ENCODE results near the gene XKR8.

The XKR8 gene, protein sequence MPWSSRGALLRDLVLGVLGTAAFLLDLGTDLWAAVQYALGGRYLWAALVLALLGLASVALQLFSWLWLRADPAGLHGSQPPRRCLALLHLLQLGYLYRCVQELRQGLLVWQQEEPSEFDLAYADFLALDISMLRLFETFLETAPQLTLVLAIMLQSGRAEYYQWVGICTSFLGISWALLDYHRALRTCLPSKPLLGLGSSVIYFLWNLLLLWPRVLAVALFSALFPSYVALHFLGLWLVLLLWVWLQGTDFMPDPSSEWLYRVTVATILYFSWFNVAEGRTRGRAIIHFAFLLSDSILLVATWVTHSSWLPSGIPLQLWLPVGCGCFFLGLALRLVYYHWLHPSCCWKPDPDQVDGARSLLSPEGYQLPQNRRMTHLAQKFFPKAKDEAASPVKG

DNA sequence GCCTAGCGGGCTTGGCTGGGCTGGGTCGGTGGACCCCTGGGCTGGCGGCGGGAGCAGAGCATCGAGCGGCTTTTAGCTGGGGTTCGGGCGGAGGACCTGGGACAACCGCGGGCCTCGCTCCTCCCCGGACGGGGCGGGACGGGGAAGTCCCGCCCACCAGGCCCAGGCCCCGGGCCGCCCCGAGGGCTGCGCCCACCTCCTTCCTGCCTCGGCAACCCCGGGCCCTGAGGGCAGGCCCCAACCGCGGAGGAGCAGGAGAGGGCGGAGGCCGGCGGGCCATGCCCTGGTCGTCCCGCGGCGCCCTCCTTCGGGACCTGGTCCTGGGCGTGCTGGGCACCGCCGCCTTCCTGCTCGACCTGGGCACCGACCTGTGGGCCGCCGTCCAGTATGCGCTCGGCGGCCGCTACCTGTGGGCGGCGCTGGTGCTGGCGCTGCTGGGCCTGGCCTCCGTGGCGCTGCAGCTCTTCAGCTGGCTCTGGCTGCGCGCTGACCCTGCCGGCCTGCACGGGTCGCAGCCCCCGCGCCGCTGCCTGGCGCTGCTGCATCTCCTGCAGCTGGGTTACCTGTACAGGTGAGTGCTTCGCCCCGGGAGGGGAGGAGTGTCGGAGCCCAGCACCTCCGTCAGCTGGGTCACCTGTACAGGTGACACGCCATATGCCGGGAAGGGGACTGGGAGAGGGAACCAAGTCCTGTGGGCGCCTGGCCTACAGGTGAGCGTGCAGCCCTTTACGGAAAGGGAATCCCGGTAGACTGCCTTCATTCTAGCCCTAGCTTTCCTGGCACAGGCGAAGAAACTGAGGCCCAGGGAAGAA, at the start of gene XKR8:
Gene XKR8 (plus strand): TSS at position 182 of the 812 bp plus-strand sequence. CDS start 97 bp downstream, at position 279.
- peak; percentile 93 for TF ChIP-seq ZFX (IDR thresholded peaks at IDR 0.05)
- TF ChIP-seq, protein P1, sequence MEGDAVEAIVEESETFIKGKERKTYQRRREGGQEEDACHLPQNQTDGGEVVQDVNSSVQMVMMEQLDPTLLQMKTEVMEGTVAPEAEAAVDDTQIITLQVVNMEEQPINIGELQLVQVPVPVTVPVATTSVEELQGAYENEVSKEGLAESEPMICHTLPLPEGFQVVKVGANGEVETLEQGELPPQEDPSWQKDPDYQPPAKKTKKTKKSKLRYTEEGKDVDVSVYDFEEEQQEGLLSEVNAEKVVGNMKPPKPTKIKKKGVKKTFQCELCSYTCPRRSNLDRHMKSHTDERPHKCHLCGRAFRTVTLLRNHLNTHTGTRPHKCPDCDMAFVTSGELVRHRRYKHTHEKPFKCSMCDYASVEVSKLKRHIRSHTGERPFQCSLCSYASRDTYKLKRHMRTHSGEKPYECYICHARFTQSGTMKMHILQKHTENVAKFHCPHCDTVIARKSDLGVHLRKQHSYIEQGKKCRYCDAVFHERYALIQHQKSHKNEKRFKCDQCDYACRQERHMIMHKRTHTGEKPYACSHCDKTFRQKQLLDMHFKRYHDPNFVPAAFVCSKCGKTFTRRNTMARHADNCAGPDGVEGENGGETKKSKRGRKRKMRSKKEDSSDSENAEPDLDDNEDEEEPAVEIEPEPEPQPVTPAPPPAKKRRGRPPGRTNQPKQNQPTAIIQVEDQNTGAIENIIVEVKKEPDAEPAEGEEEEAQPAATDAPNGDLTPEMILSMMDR (conservative IDR thresholded peaks at IDR 0.05), result peak; percentile 89
- peak within 1 kb of the TSS; percentile 79 for H3K27ac ChIP-seq

DNA sequence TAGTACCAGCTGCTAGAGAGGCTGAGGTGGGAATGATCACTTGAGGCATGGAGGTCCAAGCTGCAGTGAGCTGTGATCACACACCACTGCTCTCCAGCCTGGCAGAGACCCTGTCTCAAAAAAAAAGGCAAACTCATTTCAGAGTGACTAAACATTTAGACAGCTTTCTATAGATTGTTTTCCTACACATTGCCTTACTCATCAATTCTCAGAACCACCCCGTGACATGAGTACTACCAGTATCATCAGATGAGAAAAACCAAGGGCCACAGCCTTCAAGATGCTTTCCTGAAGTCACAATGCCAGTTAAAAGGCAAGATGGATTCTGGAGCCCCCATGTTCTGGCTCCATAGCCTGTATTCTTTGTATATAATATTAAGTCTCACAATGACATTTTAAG, 47.3 kb upstream of the XKR8 start:
- no peak overlapping the region for H3K27ac ChIP-seq
- TF ChIP-seq, protein P1 (conservative IDR thresholded peaks at IDR 0.05), result no peak
- no peak for TF ChIP-seq ZFX (IDR thresholded peaks at IDR 0.05)

DNA sequence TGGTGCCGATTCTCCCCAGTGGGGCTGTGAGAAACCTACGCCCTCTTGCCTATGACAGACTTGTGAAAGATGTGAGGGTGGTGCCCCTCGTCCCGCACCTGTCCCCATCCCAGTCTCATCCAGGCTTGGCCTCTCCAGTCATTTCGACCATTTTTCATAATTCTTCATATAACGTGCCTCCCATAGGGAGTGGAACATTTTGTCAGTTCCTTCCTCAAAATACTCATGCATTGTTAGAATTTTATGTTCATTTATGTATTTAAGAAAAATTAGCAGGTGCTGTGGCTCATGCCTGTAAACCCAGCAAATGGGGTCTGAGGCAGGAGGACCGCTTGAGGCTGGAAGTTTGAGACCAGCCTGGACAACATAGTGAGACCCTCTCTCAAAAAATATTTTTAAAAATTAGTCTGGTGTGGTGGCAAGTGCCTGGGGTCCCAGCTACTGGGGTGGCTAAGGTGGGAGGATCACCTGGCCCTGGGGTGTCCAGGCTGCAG, 44.6 kb upstream of the XKR8 start:
- H3K27ac ChIP-seq, result peak overlapping the region; percentile 82; the same call in 1 of the 2 replicates
- TF ChIP-seq ZFX (IDR thresholded peaks at IDR 0.05), result no peak
- TF ChIP-seq, protein P1 (conservative IDR thresholded peaks at IDR 0.05), result no peak

DNA sequence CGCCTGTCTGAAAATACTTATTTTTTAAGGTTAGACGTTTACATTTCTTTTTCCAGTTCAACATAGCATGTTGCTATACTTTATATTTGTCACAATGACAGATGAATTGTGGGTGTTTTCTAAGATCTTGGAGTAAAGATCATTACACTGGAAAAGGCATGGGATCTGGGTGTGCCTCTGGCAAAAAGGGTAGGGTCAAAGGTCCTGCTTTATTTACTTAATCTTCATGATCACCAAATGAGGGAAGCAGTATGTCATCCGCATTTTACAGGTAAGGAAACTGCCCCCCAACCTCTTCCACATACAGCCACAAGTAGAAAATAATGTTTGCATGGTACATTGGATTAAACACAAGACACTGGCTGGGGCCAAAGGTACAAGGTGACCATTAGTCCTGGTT, 37.5 kb upstream of the XKR8 start:
- TF ChIP-seq ZFX (IDR thresholded peaks at IDR 0.05), result no peak
- TF ChIP-seq, protein P1 (conservative IDR thresholded peaks at IDR 0.05), result no peak

DNA sequence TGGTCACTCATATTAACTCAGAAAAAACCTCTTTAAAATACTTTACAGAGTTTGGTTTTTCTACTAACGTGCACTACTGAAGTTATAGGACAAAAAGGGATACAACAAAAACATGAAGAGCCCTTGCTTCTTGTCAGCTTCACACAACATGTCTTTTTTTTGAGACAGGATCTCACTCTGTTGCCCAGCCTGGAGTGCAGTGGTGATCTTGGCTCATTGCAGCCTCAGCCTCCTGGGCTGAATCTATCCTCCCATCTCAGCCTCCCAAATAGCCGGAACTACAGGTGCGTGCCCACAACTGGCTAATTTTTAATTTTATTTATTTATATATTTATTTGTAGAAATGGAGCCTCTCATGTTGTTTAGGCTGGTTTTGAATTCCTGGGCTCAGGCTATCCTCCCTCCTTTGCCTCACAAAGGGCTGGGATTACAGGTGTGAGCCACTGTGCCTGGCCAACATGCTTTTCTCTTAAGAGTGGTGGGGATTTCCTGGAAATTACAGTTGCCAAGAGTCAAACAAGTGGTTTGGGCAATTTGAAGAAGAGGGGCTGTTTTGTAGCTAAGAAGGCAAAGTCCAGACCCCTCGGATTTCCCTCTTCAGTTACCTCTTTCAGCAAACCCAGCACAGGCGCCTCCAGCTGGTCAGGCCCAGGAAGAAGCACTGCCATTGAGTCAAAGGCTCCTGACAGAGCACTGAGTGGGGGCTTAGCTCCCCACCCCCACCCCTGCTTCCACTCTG, 31.4 kb upstream of the XKR8 start:
- no peak overlapping the region for H3K27ac ChIP-seq
- TF ChIP-seq, protein P1 (conservative IDR thresholded peaks at IDR 0.05), result no peak
- TF ChIP-seq ZFX (IDR thresholded peaks at IDR 0.05), result no peak

More for the DNA sequence above, 37.5 kb upstream of the XKR8 start:
- H3K27ac ChIP-seq, result no peak overlapping the region

DNA sequence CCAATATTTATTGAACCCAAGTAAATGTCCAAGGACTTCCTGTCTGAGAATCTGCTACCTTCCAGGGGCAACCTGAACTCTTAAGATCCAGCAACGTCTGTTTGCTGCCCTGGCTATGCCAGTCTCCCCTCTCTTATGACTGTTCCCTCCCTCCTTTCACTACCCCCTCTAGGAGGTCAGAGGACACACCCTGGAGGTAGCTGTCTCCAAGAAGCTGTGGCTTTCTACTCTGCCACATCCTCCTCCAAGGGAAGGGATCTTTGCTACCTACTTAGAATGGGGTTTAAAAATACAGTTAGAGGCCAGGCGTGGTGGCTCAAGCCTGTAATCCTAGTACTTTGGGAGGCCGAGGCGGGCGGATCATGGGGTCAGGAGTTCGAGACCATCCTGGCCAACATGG, 28.6 kb upstream of the XKR8 start:
- no peak overlapping the region for H3K27ac ChIP-seq
- TF ChIP-seq, protein P1 (conservative IDR thresholded peaks at IDR 0.05), result no peak
- no peak for TF ChIP-seq ZFX (IDR thresholded peaks at IDR 0.05)
